ENCODE measurements around the gene LAYN. TPM values are rescaled to one million over a fixed set of nuclear protein-coding genes. Genes with fewer than 3 reads are reported as not detected.

The LAYN gene
- total and polyA plus RNA-seq, 9 of the 15 experiments (the other 6 are each of a cell fraction or from before 2014, with no cell fraction given) = not detected

DNA sequence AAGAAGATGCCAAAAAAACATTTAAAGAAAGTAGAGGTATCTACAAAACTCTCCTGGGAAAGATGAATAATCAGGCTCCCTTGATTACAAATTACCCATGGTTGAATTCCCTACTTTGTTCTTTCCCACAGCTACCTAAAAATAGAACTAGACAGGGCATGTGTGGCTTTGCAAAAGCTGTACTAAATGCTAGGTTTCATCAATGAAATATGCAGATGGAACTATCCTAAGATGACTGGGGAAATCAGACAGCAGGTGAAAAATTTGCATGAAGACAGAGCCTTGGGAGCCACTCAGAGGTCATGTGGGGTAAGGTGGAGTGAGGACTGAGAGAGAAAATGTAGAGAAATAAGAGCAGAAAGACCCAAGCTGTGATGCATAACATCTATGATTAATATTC is 14.7 kb downstream of the LAYN start (continued):
- TF ChIP-seq ZNF212 (CRISPR knock-in tag; IDR thresholded peaks at IDR 0.05) = no peak
- TF ChIP-seq, protein P1, sequence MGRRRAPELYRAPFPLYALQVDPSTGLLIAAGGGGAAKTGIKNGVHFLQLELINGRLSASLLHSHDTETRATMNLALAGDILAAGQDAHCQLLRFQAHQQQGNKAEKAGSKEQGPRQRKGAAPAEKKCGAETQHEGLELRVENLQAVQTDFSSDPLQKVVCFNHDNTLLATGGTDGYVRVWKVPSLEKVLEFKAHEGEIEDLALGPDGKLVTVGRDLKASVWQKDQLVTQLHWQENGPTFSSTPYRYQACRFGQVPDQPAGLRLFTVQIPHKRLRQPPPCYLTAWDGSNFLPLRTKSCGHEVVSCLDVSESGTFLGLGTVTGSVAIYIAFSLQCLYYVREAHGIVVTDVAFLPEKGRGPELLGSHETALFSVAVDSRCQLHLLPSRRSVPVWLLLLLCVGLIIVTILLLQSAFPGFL (CRISPR knock-in tag; IDR thresholded peaks at IDR 0.05) = no peak

DNA sequence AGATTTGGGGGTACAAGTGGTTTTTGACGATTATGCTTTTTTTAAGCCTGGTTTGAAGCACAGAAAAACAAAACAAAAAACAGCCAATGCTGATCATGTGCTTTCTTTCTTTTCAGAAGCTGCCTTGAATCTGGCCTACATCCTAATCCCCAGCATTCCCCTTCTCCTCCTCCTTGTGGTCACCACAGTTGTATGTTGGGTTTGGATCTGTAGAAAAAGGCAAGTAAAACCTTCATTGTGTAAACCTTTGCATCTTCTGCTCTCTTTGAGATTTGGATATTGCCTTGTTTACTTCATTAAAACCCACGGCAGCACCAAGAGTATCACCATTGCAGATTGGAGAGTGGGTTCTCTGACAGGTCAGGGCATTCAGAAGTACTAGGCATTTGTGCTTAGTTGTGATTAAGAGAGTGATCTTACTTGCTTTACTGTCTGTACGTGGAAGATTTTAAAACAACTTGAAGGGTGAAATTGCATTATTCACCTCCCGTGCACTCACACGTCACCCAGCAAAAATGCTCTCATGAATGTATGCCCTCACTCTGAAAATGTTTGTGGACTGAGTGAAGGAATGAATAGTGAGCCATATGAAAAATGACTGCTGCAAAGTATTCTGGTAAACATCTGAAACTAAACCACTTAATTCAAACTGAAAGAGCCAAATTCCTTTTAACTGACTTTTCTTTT is 17.0 kb downstream of the LAYN start:
- intact Hi-C loops (cut with micrococcal nuclease) = no loop called here

More for the DNA sequence above, 17.0 kb downstream of the LAYN start:
- Histone ChIP-seq H2AFZ (ENCODE audit: low read depth, low read length) (peak overlapping the region; percentile 2; the same call in 1 of the 2 replicates), H3K4me3 (no peak overlapping the region), H3K79me2 (ENCODE audit: control insufficient read depth, insufficient read depth, low read length) (no peaks in the 10 kb centered on the region), H3K4me2 (ENCODE audit: insufficient read depth, low read length) (no peak overlapping the region), H4K20me1 (replicated peaks; ENCODE audit: control insufficient read depth, insufficient read depth, low read length) (no peaks in the 10 kb centered on the region), H3K4me1 (replicated peaks in 1 of 2; ENCODE audit: control insufficient read depth in 2 of 2, insufficient read depth in 2 of 2, low read length in 2 of 2) (no peaks in the 10 kb centered on the region), H3K9me1 (ENCODE audit: control insufficient read depth, insufficient read depth, low read length) (no peaks in the 10 kb centered on the region), H3K27ac (ENCODE audit: extremely low read depth, low read depth, low read length) (no peak overlapping the region), H3K27me3 (ENCODE audit: control insufficient read depth in 2 of 2, insufficient read depth in 2 of 2, low read length in 2 of 2) (no peaks in the 10 kb centered on the region; a peak in 3 of 5 replicates), H3K9me3 (replicated peaks; ENCODE audit: control insufficient read depth, insufficient read depth, low read depth, low read length) (no peaks in the 10 kb centered on the region), H3K36me3 (ENCODE audit: control insufficient read depth, insufficient read depth, low read length) (no peaks in the 10 kb centered on the region), H3K9ac (ENCODE audit: insufficient read depth in 1 of 2, low read depth in 2 of 2, low read length in 2 of 2) (no peak overlapping the region)
- CTCF ChIA-PET (ENCODE audit: low intra/inter-chr PET ratio) = no interaction called here
- TF ChIP-seq, protein P2, sequence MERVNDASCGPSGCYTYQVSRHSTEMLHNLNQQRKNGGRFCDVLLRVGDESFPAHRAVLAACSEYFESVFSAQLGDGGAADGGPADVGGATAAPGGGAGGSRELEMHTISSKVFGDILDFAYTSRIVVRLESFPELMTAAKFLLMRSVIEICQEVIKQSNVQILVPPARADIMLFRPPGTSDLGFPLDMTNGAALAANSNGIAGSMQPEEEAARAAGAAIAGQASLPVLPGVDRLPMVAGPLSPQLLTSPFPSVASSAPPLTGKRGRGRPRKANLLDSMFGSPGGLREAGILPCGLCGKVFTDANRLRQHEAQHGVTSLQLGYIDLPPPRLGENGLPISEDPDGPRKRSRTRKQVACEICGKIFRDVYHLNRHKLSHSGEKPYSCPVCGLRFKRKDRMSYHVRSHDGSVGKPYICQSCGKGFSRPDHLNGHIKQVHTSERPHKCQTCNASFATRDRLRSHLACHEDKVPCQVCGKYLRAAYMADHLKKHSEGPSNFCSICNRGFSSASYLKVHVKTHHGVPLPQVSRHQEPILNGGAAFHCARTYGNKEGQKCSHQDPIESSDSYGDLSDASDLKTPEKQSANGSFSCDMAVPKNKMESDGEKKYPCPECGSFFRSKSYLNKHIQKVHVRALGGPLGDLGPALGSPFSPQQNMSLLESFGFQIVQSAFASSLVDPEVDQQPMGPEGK (CRISPR knock-in tag; IDR thresholded peaks at IDR 0.05; ENCODE audit: borderline replicate concordance) = no peak
- TF ChIP-seq ZNF253 (CRISPR knock-in tag; conservative IDR thresholded peaks at IDR 0.05) = no peak
- TF ChIP-seq SRSF3 (IDR thresholded peaks at IDR 0.05; ENCODE audit: insufficient read depth, low read length) = no peak
- TF ChIP-seq, protein P3, sequence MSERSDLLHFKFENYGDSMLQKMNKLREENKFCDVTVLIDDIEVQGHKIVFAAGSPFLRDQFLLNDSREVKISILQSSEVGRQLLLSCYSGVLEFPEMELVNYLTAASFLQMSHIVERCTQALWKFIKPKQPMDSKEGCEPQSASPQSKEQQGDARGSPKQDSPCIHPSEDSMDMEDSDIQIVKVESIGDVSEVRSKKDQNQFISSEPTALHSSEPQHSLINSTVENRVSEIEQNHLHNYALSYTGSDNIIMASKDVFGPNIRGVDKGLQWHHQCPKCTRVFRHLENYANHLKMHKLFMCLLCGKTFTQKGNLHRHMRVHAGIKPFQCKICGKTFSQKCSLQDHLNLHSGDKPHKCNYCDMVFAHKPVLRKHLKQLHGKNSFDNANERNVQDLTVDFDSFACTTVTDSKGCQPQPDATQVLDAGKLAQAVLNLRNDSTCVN (CRISPR knock-in tag; IDR thresholded peaks at IDR 0.05) = no peak
- DNase-seq (ENCODE audit: extremely low read depth in 1 of 4, low spot score in 3 of 4) = no peak
- in situ Hi-C loops (cut with MboI) = no loop called here
- BruUV-seq (replicated peaks) = no TSS peak
- POLR2A ChIA-PET = no interaction called here
- FAIRE-seq = no peak
- WGBS (ENCODE audit: insufficient coverage, low coverage, missing lambda C conversion rate) = 8% methylated on average over 5 of the region's 5 CpGs
- ATAC-seq = no peak

Measured in K562 (cell line).